ENCODE measurements around the gene FAM163B.

FAM163B gene

GRCh38 chr9:133556354-133556753 lies 52.8 kb downstream of the FAM163B start:
- H3F3A ChIP-seq (ENCODE audit: control insufficient read depth, insufficient read depth): no peaks in the 10 kb centered on the region
- no peaks in the 10 kb centered on the region for H3K36me3 ChIP-seq (ENCODE audit: control insufficient read depth, low read length)
- H3K4me3 ChIP-seq (ENCODE audit: low read length): no peak overlapping the region
- H3K4me1 ChIP-seq (ENCODE audit: control insufficient read depth, low read length): peaks cover 34% of the 10 kb centered on the region
- peaks cover 8% of the 10 kb centered on the region for H3K27me3 ChIP-seq (ENCODE audit: control insufficient read depth, low read length)
- no peaks in the 10 kb centered on the region for H3K9me3 ChIP-seq (ENCODE audit: control insufficient read depth, insufficient read depth, low read length)
- no peaks in the 10 kb centered on the region for H4K20me1 ChIP-seq (ENCODE audit: control insufficient read depth, insufficient read depth, low read depth, low read length)
- no peak overlapping the region for H3K27ac ChIP-seq (ENCODE audit: low read depth, low read length)
- H3K9me2 ChIP-seq (replicated peaks; ENCODE audit: control insufficient read depth, low read length): no peaks in the 10 kb centered on the region
- TF ChIP-seq EZH2phosphoT487 (IDR thresholded peaks at IDR 0.05; ENCODE audit: borderline replicate concordance, low read length): no peak
- TF ChIP-seq, protein P1, sequence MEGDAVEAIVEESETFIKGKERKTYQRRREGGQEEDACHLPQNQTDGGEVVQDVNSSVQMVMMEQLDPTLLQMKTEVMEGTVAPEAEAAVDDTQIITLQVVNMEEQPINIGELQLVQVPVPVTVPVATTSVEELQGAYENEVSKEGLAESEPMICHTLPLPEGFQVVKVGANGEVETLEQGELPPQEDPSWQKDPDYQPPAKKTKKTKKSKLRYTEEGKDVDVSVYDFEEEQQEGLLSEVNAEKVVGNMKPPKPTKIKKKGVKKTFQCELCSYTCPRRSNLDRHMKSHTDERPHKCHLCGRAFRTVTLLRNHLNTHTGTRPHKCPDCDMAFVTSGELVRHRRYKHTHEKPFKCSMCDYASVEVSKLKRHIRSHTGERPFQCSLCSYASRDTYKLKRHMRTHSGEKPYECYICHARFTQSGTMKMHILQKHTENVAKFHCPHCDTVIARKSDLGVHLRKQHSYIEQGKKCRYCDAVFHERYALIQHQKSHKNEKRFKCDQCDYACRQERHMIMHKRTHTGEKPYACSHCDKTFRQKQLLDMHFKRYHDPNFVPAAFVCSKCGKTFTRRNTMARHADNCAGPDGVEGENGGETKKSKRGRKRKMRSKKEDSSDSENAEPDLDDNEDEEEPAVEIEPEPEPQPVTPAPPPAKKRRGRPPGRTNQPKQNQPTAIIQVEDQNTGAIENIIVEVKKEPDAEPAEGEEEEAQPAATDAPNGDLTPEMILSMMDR (IDR thresholded peaks at IDR 0.05; ENCODE audit: low read depth, low read length, poor library complexity, severe bottlenecking): no peak
- no peak overlapping the region for H3K4me2 ChIP-seq (ENCODE audit: low read length)
- no peaks in the 10 kb centered on the region for H3K79me2 ChIP-seq (ENCODE audit: control insufficient read depth, low read length)

DNA sequence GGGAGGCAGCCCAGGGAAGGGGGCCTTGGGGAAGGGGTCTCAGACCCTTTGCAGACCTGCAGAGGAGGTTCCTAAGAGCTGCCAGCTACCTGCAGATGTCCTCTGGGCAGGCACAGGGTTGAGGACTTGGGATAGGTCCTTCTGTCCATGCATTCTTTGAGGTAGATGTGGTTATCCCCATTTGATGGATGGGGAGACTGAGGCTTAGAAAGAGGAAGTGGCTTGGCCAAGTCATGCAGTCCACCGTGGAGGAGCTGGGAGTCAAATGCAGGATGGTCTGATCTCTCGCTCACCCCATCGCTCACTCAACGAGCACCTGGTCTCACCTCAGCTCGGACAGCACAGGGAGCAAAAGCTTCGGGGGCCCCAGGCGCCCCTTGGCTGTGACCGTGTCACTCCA lies 54.5 kb downstream of the FAM163B start:
- Histone ChIP-seq H3F3A (ENCODE audit: control insufficient read depth, insufficient read depth) (no peaks in the 10 kb centered on the region), H3K36me3 (ENCODE audit: control insufficient read depth, low read length) (no peaks in the 10 kb centered on the region), H4K20me1 (ENCODE audit: control insufficient read depth, insufficient read depth, low read depth, low read length) (no peaks in the 10 kb centered on the region), H3K27me3 (ENCODE audit: control insufficient read depth, low read length) (peaks cover 13% of the 10 kb centered on the region), H3K27ac (ENCODE audit: low read depth, low read length) (no peak overlapping the region), H3K79me2 (ENCODE audit: control insufficient read depth, low read length) (no peaks in the 10 kb centered on the region), H3K9me3 (ENCODE audit: control insufficient read depth, insufficient read depth, low read length) (no peaks in the 10 kb centered on the region), H3K4me1 (ENCODE audit: control insufficient read depth, low read length) (peaks cover 34% of the 10 kb centered on the region), H3K4me2 (ENCODE audit: low read length) (no peak overlapping the region), H3K4me3 (ENCODE audit: low read length) (no peak overlapping the region), H3K9me2 (replicated peaks; ENCODE audit: control insufficient read depth, low read length) (no peaks in the 10 kb centered on the region)
- no peak for TF ChIP-seq EZH2phosphoT487 (IDR thresholded peaks at IDR 0.05; ENCODE audit: borderline replicate concordance, low read length)
- TF ChIP-seq, protein P1 (IDR thresholded peaks at IDR 0.05; ENCODE audit: low read depth, low read length, poor library complexity, severe bottlenecking): no peak

- Histone ChIP-seq H3K4me1 (ENCODE audit: control insufficient read depth, low read length) (peaks cover 33% of the 10 kb centered on the region), H3K27me3 (ENCODE audit: control insufficient read depth, low read length) (peaks cover 13% of the 10 kb centered on the region)
Observed at GRCh38 chr9:133553973-133554713, 55.0 kb downstream of the FAM163B start.

More at GRCh38 chr9:133553973-133554713, 55.0 kb downstream of the FAM163B start:
- H3K4me2 ChIP-seq (ENCODE audit: low read length): no peak overlapping the region
- no peaks in the 10 kb centered on the region for H4K20me1 ChIP-seq (ENCODE audit: control insufficient read depth, insufficient read depth, low read depth, low read length)
- no peaks in the 10 kb centered on the region for H3F3A ChIP-seq (ENCODE audit: control insufficient read depth, insufficient read depth)
- H3K79me2 ChIP-seq (ENCODE audit: control insufficient read depth, low read length): no peaks in the 10 kb centered on the region
- no peak overlapping the region for H3K4me3 ChIP-seq (ENCODE audit: low read length)
- H3K9me2 ChIP-seq (replicated peaks; ENCODE audit: control insufficient read depth, low read length): no peaks in the 10 kb centered on the region
- H3K36me3 ChIP-seq (ENCODE audit: control insufficient read depth, low read length): no peaks in the 10 kb centered on the region
- H3K27ac ChIP-seq (ENCODE audit: low read depth, low read length): no peak overlapping the region
- TF ChIP-seq, protein P1 (IDR thresholded peaks at IDR 0.05; ENCODE audit: low read depth, low read length, poor library complexity, severe bottlenecking): no peak
- no peak for TF ChIP-seq EZH2phosphoT487 (IDR thresholded peaks at IDR 0.05; ENCODE audit: borderline replicate concordance, low read length)
- H3K9me3 ChIP-seq (ENCODE audit: control insufficient read depth, insufficient read depth, low read length): no peaks in the 10 kb centered on the region

Measured in DOHH2 (cell line).